Tibial nerve (tissue), 4 donors: Measurements from ENCODE around the gene TBC1D4. TPM values are rescaled to one million over a fixed set of nuclear protein-coding genes. Genes with fewer than 3 reads are reported as not detected.

Source experiments
- DNase-seq, 2 donors: peaks; one replicate each; pipeline ENCODE4 v3.0.0-alpha.2; 2019; ENCODE audit warnings: low spot score in 2 of 2
- H3K27ac ChIP-seq, 4 donors: fragments of 200-600 bp; sonication (generic) in 3 of 4; one replicate each; pipeline ENCODE4 v1.5.1; 2017 to 2019; ENCODE audit warnings: mild to moderate bottlenecking in 1 of 4
- H3K27me3 ChIP-seq, 2 donors: fragments of 200-600 bp; sonication (generic) in 1 of 2; one replicate each; pipeline versions ENCODE4 v1.5.1 to v1.6.0; 2017 to 2019
- H3K36me3 ChIP-seq, 3 donors: fragments of 200-600 bp; sonication (generic); one replicate each; pipeline ENCODE4 v1.5.1; 2018 to 2019
- H3K4me1 ChIP-seq, 4 donors: fragments of 200-600 bp; sonication (generic) in 3 of 4; one replicate each; pipeline ENCODE4 v1.5.1; 2017 to 2019
- H3K4me3 ChIP-seq, 4 donors: fragments of 200-600 bp; sonication (generic) in 3 of 4; one replicate each; pipeline ENCODE4 v1.5.1; 2017 to 2019; ENCODE audit warnings: mild to moderate bottlenecking in 1 of 4, moderate library complexity in 1 of 4
- H3K9me3 ChIP-seq, 4 donors: fragments of 200-600 bp; sonication (generic) in 3 of 4; one replicate each; pipeline ENCODE4 v1.5.1; 2017 to 2019
- EP300 ChIP-seq, 2 donors: sonication (generic); formaldehyde crosslinking; IDR thresholded peaks; one replicate each; pipeline ENCODE4 v1.6.1; 2017; ENCODE audit warnings: antibody characterized with exemption in 2 of 2, mild to moderate bottlenecking in 1 of 2
- POLR2A ChIP-seq, 2 donors: fragments of 450-650 bp; IDR thresholded peaks; one replicate each; pipeline ENCODE4 v1.6.1; 2017; ENCODE audit warnings: antibody characterized with exemption in 2 of 2, mild to moderate bottlenecking in 2 of 2, moderate library complexity in 2 of 2
- WGBS, 2 donors: methylation state at CpG; one replicate each; pipeline ENCODE4 v1.1.5; 2018; 5-methylcytosine and 5-hydroxymethylcytosine counted together
- total RNA-seq, 4 donors: library from RNA; depleted of rRNA; stranded (reverse); fragments of >200 nt; gene quantifications; one replicate each; pipeline ENCODE4 v1.1.0, GENCODE V29; 2016
- TF ChIP-seq, protein P1 (sequence below), 5 experiments: fragments of 200-600 bp in 3 of 5; fragments of 450-650 bp in 2 of 5; sonication (generic) in 3 of 5; IDR thresholded peaks; one replicate each; pipeline ENCODE4 v1.5.1; 2016 to 2019; ENCODE audit warnings: antibody characterized with exemption in 5 of 5, mild to moderate bottlenecking in 3 of 5, moderate library complexity in 2 of 5

The TBC1D4 gene
- total RNA-seq, 4 donors from 2014 or later: 17.7 to 45.4 (median 33.4) TPM

DNA sequence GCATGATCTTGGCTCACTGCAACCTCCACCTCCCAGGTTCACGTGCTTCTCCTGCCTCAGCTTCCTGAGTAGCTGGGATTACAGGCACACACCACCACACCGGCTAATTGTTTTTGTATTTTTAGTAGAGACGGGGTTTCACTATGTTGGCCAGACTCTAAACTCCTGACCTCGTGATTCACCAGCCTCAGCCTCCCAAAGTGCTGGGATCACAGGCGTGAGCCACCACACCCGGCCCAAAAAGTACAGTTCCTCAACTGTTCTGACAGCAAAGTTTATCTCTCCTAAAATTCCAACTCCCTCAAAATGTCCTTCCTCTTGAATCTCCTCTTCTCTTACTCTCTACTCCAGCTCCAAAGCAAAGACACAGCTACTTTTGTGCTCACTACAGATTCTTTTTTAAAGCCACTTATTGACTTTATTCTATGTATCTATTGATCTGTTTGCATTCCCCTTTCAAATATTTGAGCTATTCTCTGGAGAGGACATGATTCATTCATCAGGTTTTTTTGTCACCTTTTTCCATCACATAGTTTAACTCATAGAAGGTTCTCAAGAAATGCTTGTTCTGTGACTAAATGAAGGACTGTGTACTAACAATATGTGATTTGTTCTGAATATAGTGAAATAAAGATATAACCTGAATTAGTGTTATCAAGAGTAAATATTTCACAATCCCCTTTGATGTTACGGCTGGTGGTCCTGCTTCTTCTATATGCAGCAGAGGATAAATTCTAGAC lies 142.2 kb downstream of the TBC1D4 start:
- 95% methylated on average over 7 of the region's 7 CpGs for WGBS, 2 donors
- no peaks in the 10 kb centered on the region for H3K9me3 ChIP-seq
- H3K27ac ChIP-seq: no peak overlapping the region
- no peak for DNase-seq
- TF ChIP-seq, protein P1, sequence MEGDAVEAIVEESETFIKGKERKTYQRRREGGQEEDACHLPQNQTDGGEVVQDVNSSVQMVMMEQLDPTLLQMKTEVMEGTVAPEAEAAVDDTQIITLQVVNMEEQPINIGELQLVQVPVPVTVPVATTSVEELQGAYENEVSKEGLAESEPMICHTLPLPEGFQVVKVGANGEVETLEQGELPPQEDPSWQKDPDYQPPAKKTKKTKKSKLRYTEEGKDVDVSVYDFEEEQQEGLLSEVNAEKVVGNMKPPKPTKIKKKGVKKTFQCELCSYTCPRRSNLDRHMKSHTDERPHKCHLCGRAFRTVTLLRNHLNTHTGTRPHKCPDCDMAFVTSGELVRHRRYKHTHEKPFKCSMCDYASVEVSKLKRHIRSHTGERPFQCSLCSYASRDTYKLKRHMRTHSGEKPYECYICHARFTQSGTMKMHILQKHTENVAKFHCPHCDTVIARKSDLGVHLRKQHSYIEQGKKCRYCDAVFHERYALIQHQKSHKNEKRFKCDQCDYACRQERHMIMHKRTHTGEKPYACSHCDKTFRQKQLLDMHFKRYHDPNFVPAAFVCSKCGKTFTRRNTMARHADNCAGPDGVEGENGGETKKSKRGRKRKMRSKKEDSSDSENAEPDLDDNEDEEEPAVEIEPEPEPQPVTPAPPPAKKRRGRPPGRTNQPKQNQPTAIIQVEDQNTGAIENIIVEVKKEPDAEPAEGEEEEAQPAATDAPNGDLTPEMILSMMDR (IDR thresholded peaks at IDR 0.05): no peak
- no peak for TF ChIP-seq EP300 (IDR thresholded peaks at IDR 0.05)
- no peak for TF ChIP-seq POLR2A (IDR thresholded peaks at IDR 0.05)
- no peak overlapping the region for H3K4me3 ChIP-seq
- no peaks in the 10 kb centered on the region for H3K4me1 ChIP-seq
- H3K27me3 ChIP-seq: no peaks in the 10 kb centered on the region
- peaks cover 0 to 58% (median 0%) of the 10 kb centered on the region in 3 donors for H3K36me3 ChIP-seq

DNA sequence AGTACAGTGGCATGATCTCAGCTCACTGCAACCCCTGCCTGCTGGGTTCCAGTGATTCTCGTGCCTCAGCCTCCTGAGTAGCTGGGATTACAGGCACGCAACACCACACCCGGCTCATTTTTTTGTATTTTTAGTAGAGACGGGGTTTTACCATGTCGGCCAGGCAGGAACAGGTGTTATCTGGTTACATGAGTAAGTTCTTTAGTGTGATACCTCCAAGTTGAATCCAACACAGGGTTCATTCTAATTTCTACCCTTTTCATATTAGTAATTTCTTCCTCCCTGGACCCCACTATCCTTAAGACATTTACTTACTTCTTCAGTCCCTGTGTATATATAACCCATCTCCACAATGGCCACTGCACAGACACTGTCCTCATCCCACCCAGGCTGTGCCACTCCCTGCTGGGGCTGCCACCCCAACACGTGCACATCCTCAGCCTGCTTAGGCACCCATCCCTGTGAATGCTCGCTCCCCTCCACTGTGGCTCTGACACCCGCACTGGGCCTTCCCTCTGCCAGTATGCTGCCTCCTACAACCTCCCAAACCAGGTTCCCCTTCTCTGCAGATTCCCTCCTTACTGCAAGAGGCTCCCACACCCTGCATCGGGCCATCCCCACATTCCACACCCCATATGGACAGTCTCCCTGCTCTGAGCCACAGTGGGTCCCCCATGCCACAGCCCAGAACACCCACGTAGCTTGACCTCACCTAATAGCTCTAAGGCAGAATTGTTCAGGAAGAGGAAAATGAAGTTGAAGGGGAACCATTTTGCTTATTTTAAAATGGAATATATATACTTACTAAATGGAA lies 147.1 kb downstream of the TBC1D4 start:
- TF ChIP-seq, protein P1 (IDR thresholded peaks at IDR 0.05): no peak
- TF ChIP-seq EP300 (IDR thresholded peaks at IDR 0.05) (no peak), POLR2A (IDR thresholded peaks at IDR 0.05) (no peak)
- DNase-seq: no peak
- H3K9me3 ChIP-seq: no peaks in the 10 kb centered on the region
- peaks cover 0 to 37% (median 0%) of the 10 kb centered on the region in 3 donors for H3K36me3 ChIP-seq
- no peak overlapping the region for H3K27ac ChIP-seq
- 88 to 93% methylated on average over 10 of the region's 10 CpGs for WGBS, 2 donors
- no peaks in the 10 kb centered on the region for H3K27me3 ChIP-seq
- no peaks in the 10 kb centered on the region for H3K4me1 ChIP-seq
- no peak overlapping the region for H3K4me3 ChIP-seq

DNA sequence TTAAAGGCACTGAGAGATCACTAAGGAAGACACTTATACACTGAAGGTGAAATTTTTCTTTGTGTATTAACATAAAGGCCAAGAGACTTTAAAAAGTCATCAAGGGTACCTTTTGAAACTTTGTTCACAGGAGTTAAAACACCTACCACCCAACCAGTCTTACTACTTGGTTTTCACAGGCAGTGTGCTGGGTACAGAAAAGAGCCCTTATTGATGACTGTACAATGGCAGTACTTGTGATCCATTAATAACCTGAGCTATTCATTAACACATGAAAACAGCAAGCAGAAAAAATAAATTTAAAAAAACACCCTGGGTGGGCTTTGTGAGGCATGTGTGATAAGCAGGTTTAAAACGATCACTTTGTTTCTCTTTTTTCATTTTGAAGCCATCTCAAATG lies 148.9 kb downstream of the TBC1D4 start:
- Histone ChIP-seq H3K36me3 (peaks cover 0 to 27% (median 0%) of the 10 kb centered on the region in 3 donors), H3K9me3 (no peaks in the 10 kb centered on the region), H3K4me1 (no peaks in the 10 kb centered on the region), H3K27ac (no peak overlapping the region), H3K4me3 (no peak overlapping the region), H3K27me3 (no peaks in the 10 kb centered on the region)
- DNase-seq: no peak
- TF ChIP-seq EP300 (IDR thresholded peaks at IDR 0.05): no peak
- TF ChIP-seq, protein P1 (IDR thresholded peaks at IDR 0.05): no peak
- TF ChIP-seq POLR2A (IDR thresholded peaks at IDR 0.05): no peak
- WGBS, 2 donors: 74 to 78% methylated on average over 1 of the region's 1 CpG

DNA sequence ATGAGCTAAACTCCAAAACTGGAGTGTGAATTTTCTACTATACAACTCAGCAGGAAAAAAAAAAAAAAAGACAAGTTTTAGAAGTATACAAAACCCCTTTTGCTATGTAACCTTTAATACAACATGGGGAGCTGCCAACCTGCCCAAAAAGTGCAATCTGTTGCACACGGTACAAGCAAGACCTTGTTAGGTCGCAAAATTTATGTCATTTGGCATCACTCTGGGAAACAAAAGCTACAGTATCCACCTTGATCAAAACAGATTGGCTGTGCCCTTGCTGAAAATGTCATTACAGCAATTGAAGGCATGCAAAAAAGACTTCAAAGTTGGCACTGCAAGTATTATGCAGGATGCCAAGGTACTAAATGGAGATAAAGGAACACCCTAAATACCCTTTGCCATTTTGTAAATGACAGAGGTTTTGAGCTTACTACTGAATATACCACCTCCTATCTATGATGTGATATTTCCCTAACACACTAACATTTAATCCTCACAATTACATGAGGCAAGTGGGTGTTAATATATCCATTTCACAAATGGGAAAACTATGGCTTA lies 150.1 kb downstream of the TBC1D4 start:
- no peak for DNase-seq
- H3K36me3 ChIP-seq: peaks cover 0 to 25% (median 0%) of the 10 kb centered on the region in 3 donors
- H3K9me3 ChIP-seq: no peaks in the 10 kb centered on the region
- H3K4me3 ChIP-seq: no peak overlapping the region
- TF ChIP-seq POLR2A (IDR thresholded peaks at IDR 0.05): no peak
- TF ChIP-seq, protein P1 (IDR thresholded peaks at IDR 0.05): no peak
- TF ChIP-seq EP300 (IDR thresholded peaks at IDR 0.05): no peak
- 85 to 87% methylated on average over 2 of the region's 2 CpGs for WGBS, 2 donors
- H3K27ac ChIP-seq: no peak overlapping the region
- no peaks in the 10 kb centered on the region for H3K27me3 ChIP-seq
- H3K4me1 ChIP-seq: peaks cover 0 to 3% (median 0%) of the 10 kb centered on the region in 4 donors
